Testis (tissue), 3 donors: Measurements from ENCODE around the gene ATE1. TPM values are rescaled to one million over a fixed set of nuclear protein-coding genes. Genes with fewer than 3 reads are reported as not detected.

ENCODE experiments used
- DNase-seq: peaks from one replicate; pipeline ENCODE4 v3.0.0-alpha.2; 2019
- H3K27ac ChIP-seq, 2 donors: fragments of 200-600 bp; sonication (generic); one replicate each; pipeline ENCODE4 v1.5.1; 2019
- H3K27me3 ChIP-seq: fragments of 200-600 bp; sonication (generic); one replicate; pipeline ENCODE4 v1.5.1; 2019
- H3K36me3 ChIP-seq: fragments of 200-600 bp; sonication (generic); one replicate; pipeline ENCODE4 v1.5.1; 2017; ENCODE audit warnings: low read depth; ENCODE audit errors: missing control alignments
- H3K4me1 ChIP-seq: fragments of 200-600 bp; sonication (generic); one replicate; pipeline ENCODE4 v1.5.1; 2019
- H3K4me3 ChIP-seq, 2 donors: fragments of 200-600 bp; sonication (generic); one replicate each; pipeline ENCODE4 v1.5.1; 2017 to 2019
- H3K9me3 ChIP-seq: fragments of 200-600 bp; sonication (generic); one replicate; pipeline ENCODE4 v1.5.1; 2017
- CTCF ChIP-seq, 3 experiments: fragments of 450-650 bp in 2 of 3; fragments of 200-600 bp in 1 of 3; sonication (generic) in 1 of 3; IDR thresholded peaks; one replicate each; pipeline ENCODE4 v1.5.1; 2016 to 2019; ENCODE audit warnings: antibody characterized with exemption in 3 of 3, mild to moderate bottlenecking in 2 of 3, moderate library complexity in 1 of 3
- POLR2A ChIP-seq: fragments of 450-650 bp; IDR thresholded peaks from one replicate; pipeline ENCODE4 v1.6.1; 2017; ENCODE audit warnings: antibody characterized with exemption, mild to moderate bottlenecking, moderate library complexity
- WGBS, 2 donors: methylation state at CpG; one replicate each; pipeline ENCODE4 v1.1.5; 2018; 5-methylcytosine and 5-hydroxymethylcytosine counted together
- intact Hi-C: fragments of 100-400 bp; cut with DNase I; formaldehyde crosslinking; loops from one replicate; pipeline ENCODE4 v1.15.1; 2023; ENCODE audit warnings: low total_unique reads
- polyA plus RNA-seq: library from polyadenylated mRNA; stranded (reverse); fragments of 350-450 nt; fragmentation: Illumina TruSeq; extraction: RNeasy Lipid Tissue Mini Kit (QIAGEN cat#74804); gene quantifications from one replicate; pipeline ENCODE4 v1.2.3, GENCODE V29; 2014; ENCODE audit warnings: low read depth, low replicate concordance; ENCODE audit not compliant: insufficient read depth
- total RNA-seq, 2 donors: library from RNA; depleted of rRNA; stranded (reverse); fragments of >200 nt; gene quantifications; one replicate each; pipeline ENCODE4 v1.2.3, GENCODE V29; 2016

Gene ATE1
- total and polyA plus RNA-seq, 3 donors from 2014 or later, result 29.8 to 41.9 (median 34.0) TPM

- Histone ChIP-seq H3K36me3 (no peaks in the 10 kb centered on the region), H3K27ac (no peak overlapping the region), H3K27me3 (no peaks in the 10 kb centered on the region), H3K4me3 (no peak overlapping the region), H3K4me1 (no peaks in the 10 kb centered on the region), H3K9me3 (no peaks in the 10 kb centered on the region)
- 78 to 93% methylated on average over 3 of the region's 3 CpGs for WGBS, 2 donors
- TF ChIP-seq CTCF (IDR thresholded peaks at IDR 0.05), result no peak
- no peak for DNase-seq
- intact Hi-C loops, result no loop called here
These were observed 63.2 kb downstream of the ATE1 start for GRCh38 chr10:121864653-121865052.

- Histone ChIP-seq H3K4me1 (no peaks in the 10 kb centered on the region), H3K36me3 (no peaks in the 10 kb centered on the region), H3K27ac (no peak overlapping the region), H3K4me3 (no peak overlapping the region), H3K27me3 (no peaks in the 10 kb centered on the region), H3K9me3 (no peaks in the 10 kb centered on the region)
- TF ChIP-seq POLR2A (no peak), CTCF (IDR thresholded peaks at IDR 0.05) (no peak)
- intact Hi-C loops, result no loop called here
- WGBS, 2 donors, result 75 to 90% methylated on average over 5 of the region's 5 CpGs
- DNase-seq, result no peak
These were observed 63.7 kb downstream of the ATE1 start for GRCh38 chr10:121864168-121864567.

- intact Hi-C loops, result no loop called here
- Histone ChIP-seq H3K9me3 (no peaks in the 10 kb centered on the region), H3K4me3 (no peak overlapping the region), H3K27me3 (no peaks in the 10 kb centered on the region), H3K36me3 (no peaks in the 10 kb centered on the region), H3K4me1 (no peaks in the 10 kb centered on the region), H3K27ac (no peak overlapping the region)
- WGBS, 2 donors, result 92 to 96% methylated on average over 4 of the region's 4 CpGs
- DNase-seq, result no peak
- TF ChIP-seq CTCF (IDR thresholded peaks at IDR 0.05) (no peak), POLR2A (no peak)
These were observed 65.2 kb downstream of the ATE1 start for GRCh38 chr10:121862649-121863048.

GRCh38 chr10:121862042-121862441 lies 65.8 kb downstream of the ATE1 start:
- Histone ChIP-seq H3K27me3 (no peaks in the 10 kb centered on the region), H3K27ac (no peak overlapping the region), H3K36me3 (no peaks in the 10 kb centered on the region), H3K9me3 (no peaks in the 10 kb centered on the region), H3K4me1 (no peaks in the 10 kb centered on the region), H3K4me3 (no peak overlapping the region)
- TF ChIP-seq CTCF (IDR thresholded peaks at IDR 0.05) (no peak), POLR2A (no peak)
- intact Hi-C loops, result no loop called here
- no peak for DNase-seq
- WGBS, 2 donors, result 93% methylated on average over 7 of the region's 7 CpGs

GRCh38 chr10:121860810-121861209 lies 67.0 kb downstream of the ATE1 start:
- Histone ChIP-seq H3K9me3 (no peaks in the 10 kb centered on the region), H3K27ac (no peak overlapping the region), H3K4me3 (no peak overlapping the region), H3K36me3 (no peaks in the 10 kb centered on the region), H3K4me1 (no peaks in the 10 kb centered on the region), H3K27me3 (no peaks in the 10 kb centered on the region)
- intact Hi-C loops, result no loop called here
- no peak for DNase-seq
- TF ChIP-seq CTCF (IDR thresholded peaks at IDR 0.05) (no peak), POLR2A (no peak)
- 90 to 97% methylated on average over 3 of the region's 3 CpGs for WGBS, 2 donors
